Fibroblast of skin of left quadriceps (primary cell): ENCODE results near the gene RNF7.
"Not testable (repeated sequence)": the region's sequence is repeated elsewhere in the genome, so short reads cannot be mapped to it uniquely, and the experiment has no call there.

ENCODE experiments used
- DNase-seq, 2 experiments: peaks; one replicate each; pipeline ENCODE4 v3.0.0-alpha.2; 2013; ENCODE audit warnings: low read depth in 2 of 2

The RNF7 gene

GRCh38 chr3:141735770-141736465 lies 2.2 kb upstream of the RNF7 start:
- no peak for DNase-seq

- DNase-seq: no peak
Observed at GRCh38 chr3:141737093-141737492, 1.0 kb upstream of the RNF7 start.

GRCh38 chr3:141737678-141738021 lies 448 bp upstream of the RNF7 start:
- DNase-seq: no peak

GRCh38 chr3:141738891-141739363 lies 829 bp downstream of the RNF7 start:
- DNase-seq: peak in 1 of 2 experiments; percentile 12

GRCh38 chr3:141739731-141740130 lies 1.6 kb downstream of the RNF7 start:
- DNase-seq: no peak

- no peak for DNase-seq
Observed at GRCh38 chr3:141740349-141740748, 2.3 kb downstream of the RNF7 start.

GRCh38 chr3:141743305-141743704 lies 5.2 kb downstream of the RNF7 start:
- no peak for DNase-seq

- no peak for DNase-seq
Observed at GRCh38 chr3:141746962-141747361, 8.9 kb downstream of the RNF7 start.

GRCh38 chr3:141753399-141753798 lies 15.3 kb downstream of the RNF7 start:
- no peak for DNase-seq

GRCh38 chr3:141754032-141754431 lies 15.9 kb downstream of the RNF7 start:
- DNase-seq: no peak

GRCh38 chr3:141762552-141762951 lies 24.5 kb downstream of the RNF7 start:
- not testable (repeated sequence) for DNase-seq

GRCh38 chr3:141763088-141763750 lies 25.1 kb downstream of the RNF7 start, which contains the start of gene GRK7:
TSS of gene GRK7 (plus strand) at chr3:141763408. CDS start at chr3:141778285, 14,877 bp downstream.
- no peak for DNase-seq

GRCh38 chr3:141764045-141764444 lies 25.9 kb downstream of the RNF7 start:
- no peak for DNase-seq

GRCh38 chr3:141764465-141764864 lies 26.4 kb downstream of the RNF7 start:
- DNase-seq: no peak

- no peak for DNase-seq
Observed at GRCh38 chr3:141764986-141765385, 26.9 kb downstream of the RNF7 start.

- no peak for DNase-seq
Observed at GRCh38 chr3:141767066-141767465, 29.0 kb downstream of the RNF7 start.

- DNase-seq: no peak
Observed at GRCh38 chr3:141769221-141769894, 31.3 kb downstream of the RNF7 start.

GRCh38 chr3:141773676-141774075 lies 35.6 kb downstream of the RNF7 start:
- DNase-seq: no peak

- DNase-seq: no peak
Observed at GRCh38 chr3:141776376-141776775, 38.3 kb downstream of the RNF7 start.

- no peak for DNase-seq
Observed at GRCh38 chr3:141776885-141777284, 38.8 kb downstream of the RNF7 start.

GRCh38 chr3:141777957-141778813 lies 40.1 kb downstream of the RNF7 start:
- no peak for DNase-seq

- DNase-seq: no peak
Observed at GRCh38 chr3:141779667-141780066, 41.6 kb downstream of the RNF7 start.
